Measurements from ENCODE around the gene ASCC1. TPM values are rescaled to one million over a fixed set of nuclear protein-coding genes. Genes with fewer than 3 reads are reported as not detected.

ASCC1 gene
- polyA plus RNA-seq, 2 of the 4 experiments (the other 2 are of a cell fraction), result 56.5 to 82.3 TPM

DNA sequence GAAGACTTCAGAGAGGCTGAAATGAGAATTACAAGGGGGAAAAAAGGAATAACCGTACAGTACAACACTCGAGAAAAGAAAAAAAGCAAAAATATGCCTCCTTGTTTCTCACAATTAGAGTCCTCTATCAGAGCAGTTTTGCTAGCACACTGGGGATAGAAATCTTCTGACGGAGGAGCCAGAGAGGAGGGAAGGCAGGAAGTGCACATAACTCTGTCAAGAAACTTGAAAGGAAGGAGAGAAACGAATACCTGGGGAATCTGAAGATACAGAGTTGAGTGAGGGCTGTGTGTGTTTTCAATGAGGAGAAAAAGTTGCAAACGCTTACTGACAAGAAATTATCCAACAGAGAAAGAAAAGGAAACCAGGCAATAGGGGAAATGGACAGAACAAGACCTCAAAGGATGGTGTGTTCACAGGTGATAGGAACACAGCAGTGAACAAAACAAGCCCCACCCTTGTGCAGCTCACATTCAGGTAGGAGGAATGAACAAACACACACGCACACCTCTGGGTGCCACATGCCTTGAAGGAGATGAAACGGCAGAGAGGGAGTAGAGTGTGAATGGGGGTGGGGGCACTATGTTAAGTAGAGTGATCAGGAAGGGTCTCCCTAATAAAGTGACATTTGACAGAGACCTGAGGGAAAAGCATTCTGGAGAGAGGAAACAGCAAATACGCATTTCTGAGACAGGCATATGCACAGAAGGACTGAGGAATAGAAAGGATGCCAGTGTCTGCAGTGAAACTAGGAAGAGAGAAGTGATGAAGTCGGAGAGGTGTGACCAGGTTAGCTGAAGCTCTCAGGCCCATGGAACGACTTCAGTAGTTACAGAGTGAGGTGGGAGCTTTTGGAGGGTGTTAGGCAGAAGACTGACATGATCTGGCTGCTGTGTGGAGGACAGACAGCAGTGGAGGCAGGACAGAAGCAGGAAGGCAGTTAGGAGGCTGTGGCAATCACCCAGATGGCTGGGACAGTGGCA lies 81.0 kb downstream of the ASCC1 start (continued):
- no peak for TF ChIP-seq ZFP36 (IDR thresholded peaks at IDR 0.05; ENCODE audit: borderline replicate concordance, partially characterized antibody)
- no peak for TF ChIP-seq MAZ (IDR thresholded peaks at IDR 0.05; ENCODE audit: borderline replicate concordance, low read depth, low read length)
- no peak for TF ChIP-seq HOXB5 (CRISPR knock-in tag; IDR thresholded peaks at IDR 0.05)
- TF ChIP-seq, protein P1, sequence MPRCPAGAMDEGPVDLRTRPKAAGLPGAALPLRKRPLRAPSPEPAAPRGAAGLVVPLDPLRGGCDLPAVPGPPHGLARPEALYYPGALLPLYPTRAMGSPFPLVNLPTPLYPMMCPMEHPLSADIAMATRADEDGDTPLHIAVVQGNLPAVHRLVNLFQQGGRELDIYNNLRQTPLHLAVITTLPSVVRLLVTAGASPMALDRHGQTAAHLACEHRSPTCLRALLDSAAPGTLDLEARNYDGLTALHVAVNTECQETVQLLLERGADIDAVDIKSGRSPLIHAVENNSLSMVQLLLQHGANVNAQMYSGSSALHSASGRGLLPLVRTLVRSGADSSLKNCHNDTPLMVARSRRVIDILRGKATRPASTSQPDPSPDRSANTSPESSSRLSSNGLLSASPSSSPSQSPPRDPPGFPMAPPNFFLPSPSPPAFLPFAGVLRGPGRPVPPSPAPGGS (IDR thresholded peaks at IDR 0.05), result no peak
- no peak for TF ChIP-seq SMC3 (IDR thresholded peaks at IDR 0.05)
- TF ChIP-seq CBX2 (IDR thresholded peaks at IDR 0.05; ENCODE audit: borderline replicate concordance, low read depth), result no peak
- no peak for TF ChIP-seq CHD4 (IDR thresholded peaks at IDR 0.05; ENCODE audit: borderline replicate concordance)
- TF ChIP-seq, protein P2, sequence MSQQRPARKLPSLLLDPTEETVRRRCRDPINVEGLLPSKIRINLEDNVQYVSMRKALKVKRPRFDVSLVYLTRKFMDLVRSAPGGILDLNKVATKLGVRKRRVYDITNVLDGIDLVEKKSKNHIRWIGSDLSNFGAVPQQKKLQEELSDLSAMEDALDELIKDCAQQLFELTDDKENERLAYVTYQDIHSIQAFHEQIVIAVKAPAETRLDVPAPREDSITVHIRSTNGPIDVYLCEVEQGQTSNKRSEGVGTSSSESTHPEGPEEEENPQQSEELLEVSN (IDR thresholded peaks at IDR 0.05; ENCODE audit: borderline replicate concordance, low read depth), result no peak
- no peak for TF ChIP-seq CEBPB (IDR thresholded peaks at IDR 0.05)
- TF ChIP-seq NPAS2 (CRISPR knock-in tag; IDR thresholded peaks at IDR 0.05; ENCODE audit: borderline replicate concordance), result no peak
- no peak for TF ChIP-seq RCOR1 (IDR thresholded peaks at IDR 0.05; ENCODE audit: low read depth, low read length)

DNA sequence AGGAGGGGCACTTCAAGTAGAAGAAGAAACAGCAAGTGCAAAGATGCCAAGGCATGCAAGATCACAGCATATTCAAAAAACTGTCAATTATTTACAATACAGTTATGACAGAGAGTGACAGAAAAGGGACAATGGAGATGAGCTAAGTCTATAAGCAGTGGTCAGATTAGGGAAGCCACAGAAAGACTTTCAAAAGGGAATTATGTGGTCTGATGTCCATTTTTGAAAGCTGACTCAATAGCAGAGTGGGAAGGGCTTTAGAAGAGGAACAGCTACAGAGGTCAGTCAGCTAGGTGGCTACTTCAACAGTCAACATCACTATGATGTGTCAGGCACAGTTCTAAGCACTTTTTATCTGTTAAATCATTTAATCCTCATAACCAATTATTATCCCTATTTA lies 82.6 kb downstream of the ASCC1 start:
- POLR2A ChIA-PET, result interaction anchor here (0.7 to 2.0 kb wide), 2 partner anchors 83 to 140 kb away, joined by 4 to 6 read pairs; partner anchors contain the start of genes ASCC1 and DDIT4
- no peak for FAIRE-seq
- H3K9me3 ChIP-seq, result peaks cover 4% of the 10 kb centered on the region; the same call in 1 of the 3 replicates
- DNase-seq (ENCODE audit: low read depth in 1 of 2, low spot score in 1 of 2), result no peak
- H3K4me1 ChIP-seq, result peaks cover 23% of the 10 kb centered on the region
- peak overlapping the region; percentile 10 to 56; a peak in 3 of 6 replicates for H3K27ac ChIP-seq
- peak in 1 of 2 experiments; percentile 44; a peak in 3 of 6 replicates for ATAC-seq
- no peak overlapping the region for H3K4me3 ChIP-seq
- CTCF ChIA-PET, result interaction anchor here (1.0 to 3.0 kb wide), 10 partner anchors 42 to 303 kb away, joined by 3 to 17 read pairs (median 3); no protein-coding TSS in a partner anchor
- 0 out of 3 replicates have a peak overlapping the region, but pooled peaks have one; percentile 21 for H3K4me2 ChIP-seq
- no peak for TF ChIP-seq HOXB13 (CRISPR knock-in tag; IDR thresholded peaks at IDR 0.05; ENCODE audit: low read depth)
- TF ChIP-seq, protein P3, sequence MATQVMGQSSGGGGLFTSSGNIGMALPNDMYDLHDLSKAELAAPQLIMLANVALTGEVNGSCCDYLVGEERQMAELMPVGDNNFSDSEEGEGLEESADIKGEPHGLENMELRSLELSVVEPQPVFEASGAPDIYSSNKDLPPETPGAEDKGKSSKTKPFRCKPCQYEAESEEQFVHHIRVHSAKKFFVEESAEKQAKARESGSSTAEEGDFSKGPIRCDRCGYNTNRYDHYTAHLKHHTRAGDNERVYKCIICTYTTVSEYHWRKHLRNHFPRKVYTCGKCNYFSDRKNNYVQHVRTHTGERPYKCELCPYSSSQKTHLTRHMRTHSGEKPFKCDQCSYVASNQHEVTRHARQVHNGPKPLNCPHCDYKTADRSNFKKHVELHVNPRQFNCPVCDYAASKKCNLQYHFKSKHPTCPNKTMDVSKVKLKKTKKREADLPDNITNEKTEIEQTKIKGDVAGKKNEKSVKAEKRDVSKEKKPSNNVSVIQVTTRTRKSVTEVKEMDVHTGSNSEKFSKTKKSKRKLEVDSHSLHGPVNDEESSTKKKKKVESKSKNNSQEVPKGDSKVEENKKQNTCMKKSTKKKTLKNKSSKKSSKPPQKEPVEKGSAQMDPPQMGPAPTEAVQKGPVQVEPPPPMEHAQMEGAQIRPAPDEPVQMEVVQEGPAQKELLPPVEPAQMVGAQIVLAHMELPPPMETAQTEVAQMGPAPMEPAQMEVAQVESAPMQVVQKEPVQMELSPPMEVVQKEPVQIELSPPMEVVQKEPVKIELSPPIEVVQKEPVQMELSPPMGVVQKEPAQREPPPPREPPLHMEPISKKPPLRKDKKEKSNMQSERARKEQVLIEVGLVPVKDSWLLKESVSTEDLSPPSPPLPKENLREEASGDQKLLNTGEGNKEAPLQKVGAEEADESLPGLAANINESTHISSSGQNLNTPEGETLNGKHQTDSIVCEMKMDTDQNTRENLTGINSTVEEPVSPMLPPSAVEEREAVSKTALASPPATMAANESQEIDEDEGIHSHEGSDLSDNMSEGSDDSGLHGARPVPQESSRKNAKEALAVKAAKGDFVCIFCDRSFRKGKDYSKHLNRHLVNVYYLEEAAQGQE (IDR thresholded peaks at IDR 0.05), result no peak
- no peak for TF ChIP-seq EHF (CRISPR knock-in tag; IDR thresholded peaks at IDR 0.05)
- no peak for TF ChIP-seq PHF8 (IDR thresholded peaks at IDR 0.05; ENCODE audit: borderline replicate concordance, low read depth)
- no peak for TF ChIP-seq ZC3H11A (IDR thresholded peaks at IDR 0.05)
- TF ChIP-seq NR3C1 (IDR thresholded peaks at IDR 0.05), result no peak
- no peak for TF ChIP-seq JUN (IDR thresholded peaks at IDR 0.05)
